OCI-LY7 (cell line): ENCODE results near the gene NEURL4.
A peak's percentile ranks its signal among the peaks of the same experiment; 100 is the strongest.

Experiments
- CTCF ChIP-seq: fragments of 200-600 bp; sonication (generic); conservative IDR thresholded peaks from 2 replicates; pipeline ENCODE4 v1.5.1; 2014; ENCODE audit warnings: mild to moderate bottlenecking, antibody characterized with exemption, low read length, moderate library complexity, mixed read lengths
- EZH2phosphoT487 ChIP-seq: fragments of 200-600 bp; sonication (generic); IDR thresholded peaks from 2 replicates; pipeline ENCODE4 v1.6.1; 2018; ENCODE audit warnings: low read depth, borderline replicate concordance, mild to moderate bottlenecking, mixed run types, antibody characterized with exemption, low read length, moderate library complexity, mixed read lengths

DNA sequence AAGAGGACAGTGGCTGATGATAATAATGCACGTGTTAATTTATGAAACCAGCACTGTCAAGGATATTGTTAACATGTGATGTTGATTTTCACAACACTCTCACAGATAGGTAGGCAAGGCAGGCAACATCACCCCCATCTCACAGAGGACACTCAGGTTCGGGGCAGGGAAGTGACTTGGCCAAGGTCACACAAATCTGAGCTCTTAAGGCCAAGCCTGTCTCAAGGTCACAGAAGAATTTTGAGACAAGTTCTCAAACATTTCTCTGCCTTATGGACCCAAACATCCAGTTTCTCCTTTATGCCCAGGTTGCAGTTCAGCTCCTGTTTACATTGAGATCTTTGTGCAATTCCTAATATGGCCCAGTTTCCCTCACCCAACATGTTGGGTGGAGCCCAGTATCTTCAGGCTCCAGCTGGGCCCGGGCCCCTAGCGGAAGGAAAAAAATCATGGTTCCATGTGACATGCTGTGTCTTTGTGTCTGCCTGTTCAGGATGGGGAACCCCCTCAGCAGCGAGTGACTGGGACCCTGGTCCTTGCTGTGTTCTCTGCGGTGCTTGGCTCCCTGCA lies 46.3 kb downstream of the NEURL4 start:
- TF ChIP-seq CTCF, result peak; percentile 32; the same call in 1 of the 2 replicates
- TF ChIP-seq EZH2phosphoT487, result no peak
